CD4-positive, alpha-beta T cell treated with Interleukin-1 beta for 1 hour (primary cell): ENCODE data around the gene LILRA5.
"Not testable (repeated sequence)": the region's sequence is repeated elsewhere in the genome, so short reads cannot be mapped to it uniquely, and the experiment has no call there.

Experiments used
- DNase-seq, 2 donors: peaks; one replicate each; pipeline ENCODE4 v3.0.0-alpha.2; 2020 to 2022

LILRA5 gene

GRCh38 chr19:54333586-54334298 is 20.8 kb upstream of the LILRA5 start:
- no peak for DNase-seq

GRCh38 chr19:54332149-54332548 is 19.2 kb upstream of the LILRA5 start:
- DNase-seq, result no peak

- DNase-seq, result no peak
These were observed 18.7 kb upstream of the LILRA5 start for GRCh38 chr19:54331626-54332025.

- no peak for DNase-seq
These were observed 16.7 kb upstream of the LILRA5 start for GRCh38 chr19:54329476-54330165.

GRCh38 chr19:54328781-54329180 is 15.8 kb upstream of the LILRA5 start:
- DNase-seq, result not testable (repeated sequence)

GRCh38 chr19:54325631-54326030 is 12.7 kb upstream of the LILRA5 start:
- no peak for DNase-seq

GRCh38 chr19:54325194-54325621 is 12.2 kb upstream of the LILRA5 start:
- peak; percentile 46 to 69 for DNase-seq

- no peak for DNase-seq
These were observed 11.1 kb upstream of the LILRA5 start for GRCh38 chr19:54324071-54324470.

- DNase-seq, result peak in 1 of 2 donors; percentile 39
These were observed 10.0 kb upstream of the LILRA5 start for GRCh38 chr19:54322934-54323333.

- not testable (repeated sequence) for DNase-seq
These were observed 9.3 kb upstream of the LILRA5 start for GRCh38 chr19:54322295-54322694.

GRCh38 chr19:54319892-54320670 is 7.1 kb upstream of the LILRA5 start:
- DNase-seq, result no peak

GRCh38 chr19:54319049-54319448 is 6.1 kb upstream of the LILRA5 start:
- peak in 1 of 2 donors; percentile 35 for DNase-seq

GRCh38 chr19:54317965-54318240 is 4.9 kb upstream of the LILRA5 start:
- no peak for DNase-seq

- DNase-seq, result no peak
These were observed 4.4 kb upstream of the LILRA5 start for GRCh38 chr19:54317108-54317964.

- DNase-seq, result peak; percentile 10 to 67
These were observed 3.8 kb upstream of the LILRA5 start for GRCh38 chr19:54316746-54317107.

GRCh38 chr19:54315956-54316355 is 3.0 kb upstream of the LILRA5 start:
- no peak for DNase-seq

- no peak for DNase-seq
These were observed 955 bp downstream of the LILRA5 start for GRCh38 chr19:54312011-54312410.

GRCh38 chr19:54311486-54311885 is 1.5 kb downstream of the LILRA5 start:
- DNase-seq, result no peak

- no peak for DNase-seq
These were observed 2.4 kb downstream of the LILRA5 start for GRCh38 chr19:54310543-54310942.

- DNase-seq, result no peak
These were observed 3.2 kb downstream of the LILRA5 start for GRCh38 chr19:54309811-54310210.

- DNase-seq, result no peak
These were observed 5.5 kb downstream of the LILRA5 start for GRCh38 chr19:54307389-54308020.

GRCh38 chr19:54305141-54305540 is 7.8 kb downstream of the LILRA5 start:
- no peak for DNase-seq
